Activated naive CD4-positive, alpha-beta T cell treated with anti-CD3 and anti-CD28 coated beads, Interleukin-2, amount 10 ng/mL, durations not matched to agents 5 hours and 36 hours (primary cell): ENCODE data around the gene ANKRD2. TPM values are rescaled to one million over a fixed set of nuclear protein-coding genes. Genes with fewer than 3 reads are reported as not detected.

ENCODE experiments used
- total RNA-seq, 2 experiments: library from RNA; stranded (reverse); gene quantifications; one replicate each; pipeline ENCODE4 v1.2.3, GENCODE V29; 2021

Gene ANKRD2
- total RNA-seq = not detected

GRCh38 chr10:97572214-97572989 is at the start of gene ANKRD2:
TSS of gene ANKRD2 (plus strand) at chr10:97572779. CDS start at chr10:97572789, 10 bp downstream.

GRCh38 chr10:97584060-97584797 is 11.7 kb downstream of the ANKRD2 start, which contains the start of gene HOGA1:
TSS of gene HOGA1 (plus strand) at chr10:97584389. CDS start at chr10:97584704, 315 bp downstream.

GRCh38 chr10:97589479-97589878 is 16.9 kb downstream of the ANKRD2 start, which contains the start of gene C10orf62:
TSS of gene C10orf62 (plus strand) at chr10:97589721. CDS start at chr10:97589898, 177 bp downstream.

GRCh38 chr10:97632949-97633884 is 60.6 kb downstream of the ANKRD2 start, which contains the start of gene MORN4:
TSS of gene MORN4 (minus strand) at chr10:97633500. CDS start at chr10:97619653, 13,847 bp downstream.

Other genes starting within 250 kb of the ANKRD2 start
- gene FRAT2, start 238.1 kb upstream of the ANKRD2 start, total RNA-seq = 10 to 100 TPM; 12.3 to 12.8 TPM
- gene RRP12, start 171.4 kb upstream of the ANKRD2 start, total RNA-seq = 10 to 100 TPM; 17.8 to 22.2 TPM
- 100 to 1,000 TPM; 303 to 312 TPM for gene PGAM1, start 146.6 kb upstream of the ANKRD2 start, total RNA-seq
- gene EXOSC1, start 126.8 kb upstream of the ANKRD2 start, total RNA-seq = 10 to 100 TPM; 44.1 to 45.6 TPM
- 10 to 100 TPM; 33.1 to 36.8 TPM for gene ZDHHC16, start 126.6 kb upstream of the ANKRD2 start, total RNA-seq
- 10 to 100 TPM; 72.8 to 74.3 TPM for gene MMS19, start 74.4 kb upstream of the ANKRD2 start, total RNA-seq
- gene UBTD1, start 73.9 kb upstream of the ANKRD2 start, total RNA-seq = 1 to 10 TPM; 1.1 to 1.4 TPM
- gene HOGA1, start 11.6 kb downstream of the ANKRD2 start, total RNA-seq = not detected
- gene C10orf62, start 16.9 kb downstream of the ANKRD2 start, total RNA-seq = not detected
- gene MORN4, start 60.7 kb downstream of the ANKRD2 start, total RNA-seq = 1 to 10 TPM; 1.3 to 1.5 TPM
- 1 to 10 TPM; 8.9 to 9.4 TPM for gene PI4K2A, start 67.9 kb downstream of the ANKRD2 start, total RNA-seq
- gene AVPI1, start 114.5 kb downstream of the ANKRD2 start, total RNA-seq = under 1 TPM; 0.68 to 0.99 TPM
- gene MARVELD1, start 141.0 kb downstream of the ANKRD2 start, total RNA-seq = 1 to 10 TPM; 2.7 to 3.2 TPM
- 10 to 100 TPM; 25.0 to 26.0 TPM for gene ZFYVE27, start 164.3 kb downstream of the ANKRD2 start, total RNA-seq
- gene SFRP5, start 199.2 kb downstream of the ANKRD2 start, total RNA-seq = not detected